Measurements from ENCODE around the gene ZGPAT.

The ZGPAT gene

DNA sequence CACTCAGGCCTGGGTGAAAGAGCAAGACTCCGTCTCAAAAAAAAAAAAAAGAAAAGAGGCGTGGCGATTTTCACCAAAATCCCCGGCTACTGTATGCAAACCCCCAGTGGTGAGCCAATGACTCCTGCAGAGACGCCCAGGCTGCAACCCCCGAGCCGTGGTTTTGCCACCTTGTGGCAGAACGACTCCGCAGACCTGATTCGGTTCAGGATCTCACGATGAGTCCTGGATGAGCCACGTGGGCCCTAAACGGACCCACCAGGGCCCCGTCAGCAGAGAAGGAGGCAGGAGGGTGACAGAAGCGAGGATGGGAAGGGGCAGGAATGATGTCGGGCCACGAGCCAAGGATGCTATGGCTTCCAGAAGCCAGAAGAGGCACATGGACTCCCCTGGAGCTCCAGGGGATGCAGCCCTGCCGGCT is 74.2 kb downstream of the ZGPAT start:
- Histone ChIP-seq H3K36me3 (ENCODE audit: insufficient read depth, low read depth, low read length) (no peaks in the 10 kb centered on the region), H3K4me3 (ENCODE audit: low read length) (no peak overlapping the region), H3K27me3 (ENCODE audit: insufficient read depth, low read length) (no peaks in the 10 kb centered on the region), H3K4me1 (ENCODE audit: insufficient read depth, low read length) (no peaks in the 10 kb centered on the region; the same call in 1 of the 2 replicates), H3K9me3 (ENCODE audit: insufficient read depth, low read depth, low read length) (no peaks in the 10 kb centered on the region), H3K9ac (ENCODE audit: low read depth, low read length) (no peak overlapping the region), H3K27ac (ENCODE audit: low read length) (no peak overlapping the region)

DNA sequence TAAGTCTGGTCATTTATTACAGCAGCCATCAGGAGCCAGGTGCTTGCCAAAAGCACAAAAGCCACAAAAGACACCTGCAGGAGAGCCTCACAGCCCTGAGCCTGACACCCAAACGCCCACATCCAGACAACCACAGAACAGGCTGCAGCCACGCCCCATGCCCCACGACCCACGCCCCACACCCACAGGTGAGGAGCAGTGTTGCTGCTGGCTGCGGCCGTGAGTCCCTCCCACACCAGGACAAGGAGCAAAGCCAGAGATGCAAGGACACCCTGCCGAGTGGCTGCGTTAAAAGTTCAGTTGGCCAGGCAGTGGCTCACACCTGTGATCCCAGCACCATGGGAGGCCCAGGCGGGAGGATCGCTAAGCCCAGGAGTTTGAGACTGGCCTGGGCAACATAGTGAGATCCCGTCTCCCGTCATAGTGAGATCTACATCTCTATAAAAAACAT is 74.7 kb downstream of the ZGPAT start:
- Histone ChIP-seq H3K4me3 (ENCODE audit: low read length) (no peak overlapping the region), H3K27me3 (ENCODE audit: insufficient read depth, low read length) (no peaks in the 10 kb centered on the region), H3K9me3 (ENCODE audit: insufficient read depth, low read depth, low read length) (no peaks in the 10 kb centered on the region), H3K36me3 (ENCODE audit: insufficient read depth, low read depth, low read length) (no peaks in the 10 kb centered on the region), H3K27ac (ENCODE audit: low read length) (no peak overlapping the region), H3K9ac (ENCODE audit: low read depth, low read length) (no peak overlapping the region), H3K4me1 (ENCODE audit: insufficient read depth, low read length) (no peaks in the 10 kb centered on the region; the same call in 1 of the 2 replicates)

DNA sequence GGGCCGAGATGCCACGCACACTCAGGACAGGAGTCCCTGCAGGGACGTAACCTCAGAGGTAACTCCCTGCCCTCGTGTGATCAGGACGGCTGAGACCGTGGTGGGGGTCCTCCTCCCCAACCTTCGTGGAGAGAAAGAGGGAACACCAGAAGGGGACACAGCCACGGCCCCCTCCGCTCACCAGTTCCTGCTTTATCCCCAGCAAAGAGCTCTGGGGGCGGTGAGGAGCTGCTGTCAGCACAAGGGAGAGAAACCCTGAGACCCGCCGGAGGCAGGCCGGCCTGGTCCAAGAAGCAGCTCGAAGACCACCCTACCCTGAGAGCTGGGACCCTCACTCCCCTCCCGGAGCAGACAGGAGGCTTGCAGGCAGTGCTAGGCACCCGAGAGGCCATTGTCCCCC is 76.1 kb downstream of the ZGPAT start:
- Histone ChIP-seq H3K9me3 (ENCODE audit: insufficient read depth, low read depth, low read length) (no peaks in the 10 kb centered on the region), H3K27ac (ENCODE audit: low read length) (no peak overlapping the region), H3K4me3 (ENCODE audit: low read length) (no peak overlapping the region), H3K4me1 (ENCODE audit: insufficient read depth, low read length) (no peaks in the 10 kb centered on the region), H3K9ac (ENCODE audit: low read depth, low read length) (no peak overlapping the region), H3K27me3 (ENCODE audit: insufficient read depth, low read length) (no peaks in the 10 kb centered on the region), H3K36me3 (ENCODE audit: insufficient read depth, low read depth, low read length) (no peaks in the 10 kb centered on the region)

DNA sequence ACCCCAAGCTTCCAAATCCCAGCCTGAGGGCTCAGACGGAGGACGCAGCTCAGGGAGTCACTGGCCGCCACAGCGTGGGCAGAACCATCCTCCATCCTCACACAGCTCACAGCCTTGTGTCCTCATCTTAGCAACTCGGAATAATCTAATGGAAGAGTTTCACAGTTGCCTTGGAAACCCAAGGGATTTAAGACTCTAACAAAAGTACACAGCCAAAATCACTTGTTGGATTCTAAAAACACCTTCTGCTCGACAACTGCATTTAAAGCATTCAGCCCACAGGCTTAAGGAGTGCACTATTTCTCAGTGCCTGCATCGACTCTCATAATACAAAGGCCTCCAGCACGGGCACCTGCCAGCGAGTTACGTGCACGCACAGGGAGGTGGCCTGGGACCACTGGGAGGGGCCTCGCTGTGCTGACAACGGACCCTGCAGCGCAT is 77.9 kb downstream of the ZGPAT start:
- H3K27me3 ChIP-seq (ENCODE audit: insufficient read depth, low read length), result no peaks in the 10 kb centered on the region
- H3K27ac ChIP-seq (ENCODE audit: low read length), result no peak overlapping the region
- no peak overlapping the region for H3K9ac ChIP-seq (ENCODE audit: low read depth, low read length)
- no peaks in the 10 kb centered on the region for H3K9me3 ChIP-seq (ENCODE audit: insufficient read depth, low read depth, low read length)
- no peaks in the 10 kb centered on the region for H3K4me1 ChIP-seq (ENCODE audit: insufficient read depth, low read length)
- no peak overlapping the region for H3K4me3 ChIP-seq (ENCODE audit: low read length)
- 0 out of 2 replicates have a peak, but pooled peaks cover 5% of the 10 kb centered on the region for H3K36me3 ChIP-seq (ENCODE audit: insufficient read depth, low read depth, low read length)
